Parathyroid adenoma (tissue), 2 donors: Measurements from ENCODE around the gene CHST14.

Experiments used
- H2AFZ ChIP-seq: fragments of 300-600 bp; sonication (generic); one replicate; pipeline ENCODE4 v1.7.0; 2017; ENCODE audit warnings: antibody characterized with exemption, mild to moderate bottlenecking
- H3K27ac ChIP-seq: fragments of 300-600 bp; sonication (generic); one replicate; pipeline ENCODE4 v1.7.0; 2017
- H3K27me3 ChIP-seq: fragments of 300-600 bp; sonication (generic); one replicate; pipeline ENCODE4 v1.7.0; 2017; ENCODE audit warnings: low read length; ENCODE audit not compliant: control insufficient read depth, insufficient read depth
- H3K36me3 ChIP-seq: fragments of 300-600 bp; sonication (generic); one replicate; pipeline ENCODE4 v1.7.0; 2017; ENCODE audit warnings: low read length; ENCODE audit not compliant: control insufficient read depth, insufficient read depth
- H3K4me1 ChIP-seq: fragments of 300-600 bp; sonication (generic); one replicate; pipeline ENCODE4 v1.7.0; 2017; ENCODE audit warnings: control low read depth
- H3K4me2 ChIP-seq: fragments of 300-600 bp; sonication (generic); one replicate; pipeline ENCODE4 v1.7.0; 2017; ENCODE audit warnings: low read length
- H3K4me3 ChIP-seq: fragments of 300-600 bp; sonication (generic); one replicate; pipeline ENCODE4 v1.7.0; 2017; ENCODE audit warnings: low read depth, low read length
- H3K79me2 ChIP-seq: fragments of 300-600 bp; sonication (generic); one replicate; pipeline ENCODE4 v1.7.0; 2017; ENCODE audit warnings: control low read depth
- H3K9ac ChIP-seq: fragments of 300-600 bp; sonication (generic); one replicate; pipeline ENCODE4 v1.7.0; 2017; ENCODE audit warnings: mild to moderate bottlenecking
- H3K9me3 ChIP-seq: fragments of 300-600 bp; sonication (generic); one replicate; pipeline ENCODE4 v1.7.0; 2017; ENCODE audit warnings: low read length; ENCODE audit not compliant: control insufficient read depth
- TF ChIP-seq, protein P1 (sequence below): fragments of 300-600 bp; sonication (generic); IDR thresholded peaks from one replicate; pipeline ENCODE4 v1.7.0; 2017; ENCODE audit warnings: antibody characterized with exemption, mild to moderate bottlenecking
- donor health status: primary hyperparathyroidism.

The CHST14 gene

GRCh38 chr15:40456299-40456712, 14.5 kb upstream of the CHST14 start:
- H3K4me3 ChIP-seq: no peak overlapping the region
- no peak overlapping the region for H3K9ac ChIP-seq
- peaks cover 6% of the 10 kb centered on the region for H3K79me2 ChIP-seq
- H3K27me3 ChIP-seq: no peaks in the 10 kb centered on the region
- no peak overlapping the region for H2AFZ ChIP-seq
- no peak overlapping the region for H3K4me2 ChIP-seq
- H3K4me1 ChIP-seq: no peaks in the 10 kb centered on the region
- no peaks in the 10 kb centered on the region for H3K36me3 ChIP-seq
- no peaks in the 10 kb centered on the region for H3K9me3 ChIP-seq
- H3K27ac ChIP-seq: no peak overlapping the region
- TF ChIP-seq, protein P1, sequence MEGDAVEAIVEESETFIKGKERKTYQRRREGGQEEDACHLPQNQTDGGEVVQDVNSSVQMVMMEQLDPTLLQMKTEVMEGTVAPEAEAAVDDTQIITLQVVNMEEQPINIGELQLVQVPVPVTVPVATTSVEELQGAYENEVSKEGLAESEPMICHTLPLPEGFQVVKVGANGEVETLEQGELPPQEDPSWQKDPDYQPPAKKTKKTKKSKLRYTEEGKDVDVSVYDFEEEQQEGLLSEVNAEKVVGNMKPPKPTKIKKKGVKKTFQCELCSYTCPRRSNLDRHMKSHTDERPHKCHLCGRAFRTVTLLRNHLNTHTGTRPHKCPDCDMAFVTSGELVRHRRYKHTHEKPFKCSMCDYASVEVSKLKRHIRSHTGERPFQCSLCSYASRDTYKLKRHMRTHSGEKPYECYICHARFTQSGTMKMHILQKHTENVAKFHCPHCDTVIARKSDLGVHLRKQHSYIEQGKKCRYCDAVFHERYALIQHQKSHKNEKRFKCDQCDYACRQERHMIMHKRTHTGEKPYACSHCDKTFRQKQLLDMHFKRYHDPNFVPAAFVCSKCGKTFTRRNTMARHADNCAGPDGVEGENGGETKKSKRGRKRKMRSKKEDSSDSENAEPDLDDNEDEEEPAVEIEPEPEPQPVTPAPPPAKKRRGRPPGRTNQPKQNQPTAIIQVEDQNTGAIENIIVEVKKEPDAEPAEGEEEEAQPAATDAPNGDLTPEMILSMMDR: no peak

DNA sequence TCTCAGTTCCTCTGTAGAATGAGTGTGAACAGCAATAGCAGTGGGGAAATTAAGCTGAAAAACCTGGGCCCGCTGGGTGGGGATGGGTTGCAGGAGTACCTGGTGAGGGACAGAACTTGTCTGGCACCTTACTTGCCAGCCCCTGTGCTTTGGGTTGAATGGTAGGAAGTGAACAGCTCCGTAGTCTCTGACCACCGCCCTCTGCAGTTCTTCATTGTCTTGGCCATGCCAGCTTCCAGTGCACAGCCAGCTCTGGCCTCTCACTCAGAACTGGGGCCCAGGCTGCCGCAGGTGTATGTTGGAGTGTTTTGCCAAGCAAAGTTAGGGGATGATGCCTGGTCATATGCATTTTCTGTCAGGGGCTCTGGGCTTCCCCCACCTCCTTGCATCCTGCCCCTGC, 14.0 kb upstream of the CHST14 start:
- Histone ChIP-seq H3K4me2 (no peak overlapping the region), H3K27ac (no peak overlapping the region), H3K36me3 (no peaks in the 10 kb centered on the region)

GRCh38 chr15:40458495-40459371, 12.1 kb upstream of the CHST14 start:
- Histone ChIP-seq H3K79me2 (peaks cover 6% of the 10 kb centered on the region), H3K36me3 (no peaks in the 10 kb centered on the region), H3K27ac (no peak overlapping the region), H3K4me1 (no peaks in the 10 kb centered on the region), H3K4me3 (no peak overlapping the region), H3K4me2 (no peak overlapping the region), H3K27me3 (no peaks in the 10 kb centered on the region), H2AFZ (no peak overlapping the region), H3K9me3 (no peaks in the 10 kb centered on the region), H3K9ac (no peak overlapping the region)
- TF ChIP-seq, protein P1: no peak

More for the DNA sequence above, 14.0 kb upstream of the CHST14 start:
- peaks cover 6% of the 10 kb centered on the region for H3K79me2 ChIP-seq
- H2AFZ ChIP-seq: no peak overlapping the region
- no peak overlapping the region for H3K4me3 ChIP-seq
- TF ChIP-seq, protein P1: no peak
- H3K27me3 ChIP-seq: no peaks in the 10 kb centered on the region
- H3K4me1 ChIP-seq: no peaks in the 10 kb centered on the region
- no peak overlapping the region for H3K9ac ChIP-seq
- H3K9me3 ChIP-seq: no peaks in the 10 kb centered on the region

DNA sequence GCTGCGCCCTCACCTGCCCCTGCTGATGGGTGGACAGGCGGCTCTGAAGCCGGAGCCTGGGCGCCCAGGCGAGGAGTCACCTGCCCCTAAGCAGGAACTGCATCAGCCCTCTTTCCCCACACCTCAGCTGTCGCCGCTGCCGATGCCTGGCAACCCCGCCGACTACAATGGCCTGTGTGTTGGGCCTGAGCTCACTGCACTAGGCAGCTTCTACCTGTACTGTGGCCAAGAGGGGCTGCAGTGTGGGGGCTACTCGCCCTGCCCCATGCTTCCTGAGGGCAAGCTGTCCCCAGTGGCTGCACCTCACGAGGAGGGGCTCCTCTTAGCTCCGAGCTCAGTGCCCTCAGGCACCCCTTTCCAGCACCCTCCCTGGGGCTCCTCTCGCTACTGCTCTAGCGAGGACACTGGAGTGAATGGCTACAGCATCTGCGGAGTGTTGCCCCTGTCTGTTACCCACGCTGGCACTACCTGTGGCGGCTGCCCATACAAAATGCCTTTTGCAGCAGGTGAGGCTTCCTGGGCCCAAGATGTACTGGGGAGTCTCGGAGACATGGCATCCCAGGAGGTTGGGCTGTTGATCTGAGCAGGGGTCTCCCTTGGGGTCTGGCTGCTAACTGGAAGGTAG, 11.3 kb upstream of the CHST14 start:
- no peak overlapping the region for H3K4me2 ChIP-seq
- H3K36me3 ChIP-seq: no peaks in the 10 kb centered on the region
- no peak overlapping the region for H3K27ac ChIP-seq
- H2AFZ ChIP-seq: no peak overlapping the region
- no peak overlapping the region for H3K4me3 ChIP-seq
- no peaks in the 10 kb centered on the region for H3K9me3 ChIP-seq
- no peaks in the 10 kb centered on the region for H3K27me3 ChIP-seq
- H3K4me1 ChIP-seq: no peaks in the 10 kb centered on the region
- peaks cover 6% of the 10 kb centered on the region for H3K79me2 ChIP-seq
- TF ChIP-seq, protein P1: no peak
- H3K9ac ChIP-seq: no peak overlapping the region
